ENCODE measurements around the gene SSBP4.

Gene SSBP4

GRCh38 chr19:18425515-18426415 is 6.6 kb downstream of the SSBP4 start:
- Histone ChIP-seq H3K9me3 (ENCODE audit: insufficient read depth, low read length) (no peaks in the 10 kb centered on the region), H3K36me3 (ENCODE audit: low read length) (no peaks in the 10 kb centered on the region), H3K4me3 (ENCODE audit: insufficient read depth, low read length, poor library complexity, severe bottlenecking) (no peak overlapping the region), H3K9me2 (replicated peaks; ENCODE audit: insufficient read depth, low read length) (no peaks in the 10 kb centered on the region), H2AFZ (ENCODE audit: low read depth, low read length, severe bottlenecking) (no peak overlapping the region), H3K27me3 (ENCODE audit: low read length) (no peaks in the 10 kb centered on the region), H4K20me1 (ENCODE audit: low read depth, low read length) (no peaks in the 10 kb centered on the region), H3K79me2 (ENCODE audit: insufficient read depth, low read length) (no peaks in the 10 kb centered on the region), H3K27ac (ENCODE audit: low read depth, low read length) (no peak overlapping the region), H3F3A (ENCODE audit: insufficient read depth) (no peaks in the 10 kb centered on the region), H3K9ac (ENCODE audit: low read length) (no peak overlapping the region), H3K4me2 (ENCODE audit: low read depth, low read length, poor library complexity, severe bottlenecking) (no peak overlapping the region)
- TF ChIP-seq CTCF (IDR thresholded peaks at IDR 0.05; ENCODE audit: insufficient read depth, low read length, poor library complexity, severe bottlenecking) (no peak), EZH2phosphoT487 (conservative IDR thresholded peaks at IDR 0.05; ENCODE audit: low read length) (no peak)

GRCh38 chr19:18426416-18426767 is 7.2 kb downstream of the SSBP4 start:
- no peak overlapping the region for H2AFZ ChIP-seq (ENCODE audit: low read depth, low read length, severe bottlenecking)
- H3F3A ChIP-seq (ENCODE audit: insufficient read depth), result no peaks in the 10 kb centered on the region
- no peak overlapping the region for H3K9ac ChIP-seq (ENCODE audit: low read length)
- H3K9me3 ChIP-seq (ENCODE audit: insufficient read depth, low read length), result no peaks in the 10 kb centered on the region
- no peaks in the 10 kb centered on the region for H3K27me3 ChIP-seq (ENCODE audit: low read length)
- no peaks in the 10 kb centered on the region for H4K20me1 ChIP-seq (ENCODE audit: low read depth, low read length)
- H3K9me2 ChIP-seq (replicated peaks; ENCODE audit: insufficient read depth, low read length), result no peaks in the 10 kb centered on the region
- no peak for TF ChIP-seq EZH2phosphoT487 (conservative IDR thresholded peaks at IDR 0.05; ENCODE audit: low read length)
- TF ChIP-seq CTCF (IDR thresholded peaks at IDR 0.05; ENCODE audit: insufficient read depth, low read length, poor library complexity, severe bottlenecking), result no peak
- no peak overlapping the region for H3K27ac ChIP-seq (ENCODE audit: low read depth, low read length)
- no peak overlapping the region for H3K4me3 ChIP-seq (ENCODE audit: insufficient read depth, low read length, poor library complexity, severe bottlenecking)
- H3K36me3 ChIP-seq (ENCODE audit: low read length), result no peaks in the 10 kb centered on the region
- H3K4me2 ChIP-seq (ENCODE audit: low read depth, low read length, poor library complexity, severe bottlenecking), result no peak overlapping the region
- no peaks in the 10 kb centered on the region for H3K79me2 ChIP-seq (ENCODE audit: insufficient read depth, low read length)

GRCh38 chr19:18427080-18427742 is 8.0 kb downstream of the SSBP4 start:
- no peak overlapping the region for H3K27ac ChIP-seq (ENCODE audit: low read depth, low read length)
- H2AFZ ChIP-seq (ENCODE audit: low read depth, low read length, severe bottlenecking), result no peak overlapping the region
- TF ChIP-seq CTCF (IDR thresholded peaks at IDR 0.05; ENCODE audit: insufficient read depth, low read length, poor library complexity, severe bottlenecking) (no peak), EZH2phosphoT487 (conservative IDR thresholded peaks at IDR 0.05; ENCODE audit: low read length) (no peak)
- H3K4me3 ChIP-seq (ENCODE audit: insufficient read depth, low read length, poor library complexity, severe bottlenecking), result no peak overlapping the region
- no peaks in the 10 kb centered on the region for H4K20me1 ChIP-seq (ENCODE audit: low read depth, low read length)
- no peak overlapping the region for H3K4me2 ChIP-seq (ENCODE audit: low read depth, low read length, poor library complexity, severe bottlenecking)
- H3F3A ChIP-seq (ENCODE audit: insufficient read depth), result no peaks in the 10 kb centered on the region
- H3K9me2 ChIP-seq (replicated peaks; ENCODE audit: insufficient read depth, low read length), result no peaks in the 10 kb centered on the region
- no peaks in the 10 kb centered on the region for H3K79me2 ChIP-seq (ENCODE audit: insufficient read depth, low read length)
- no peaks in the 10 kb centered on the region for H3K27me3 ChIP-seq (ENCODE audit: low read length)
- H3K36me3 ChIP-seq (ENCODE audit: low read length), result no peaks in the 10 kb centered on the region
- H3K9ac ChIP-seq (ENCODE audit: low read length), result no peak overlapping the region
- no peaks in the 10 kb centered on the region for H3K9me3 ChIP-seq (ENCODE audit: insufficient read depth, low read length)

Measured in SU-DHL-6 (cell line).